Breast epithelium (tissue), 3 donors: Measurements from ENCODE around the gene TBC1D2B.

Experiments
- CTCF ChIP-seq, 3 donors: fragments of 450-650 bp; IDR thresholded peaks; one replicate each; pipeline ENCODE4 v1.5.1; 2016 to 2017; ENCODE audit warnings: antibody characterized with exemption in 3 of 3, mild to moderate bottlenecking in 3 of 3, moderate library complexity in 3 of 3
- POLR2AphosphoS5 ChIP-seq, 3 donors: sonication (generic); formaldehyde crosslinking; IDR thresholded peaks; one replicate each; pipeline ENCODE4 v1.6.1; 2017; ENCODE audit warnings: antibody characterized with exemption in 3 of 3

GRCh38 chr15:78057803-78058202 is 19.7 kb downstream of the TBC1D2B start:
- TF ChIP-seq CTCF (IDR thresholded peaks at IDR 0.05) (no peak), POLR2AphosphoS5 (IDR thresholded peaks at IDR 0.05) (no peak)
